Panc1 (cell line): ENCODE measurements around the gene BAIAP2. TPM values are rescaled to one million over a fixed set of nuclear protein-coding genes. Genes with fewer than 3 reads are reported as not detected.
A peak's percentile ranks its signal among the peaks of the same experiment; 100 is the strongest.

Experiments used
- ATAC-seq: fragments of 200-7000 bp; cut with Tn5 transposase; 2 replicates; pipeline ENCODE4 v1.9.1; 2020; ENCODE audit warnings: mild to moderate bottlenecking, moderate library complexity
- BruUV-seq: library from RNA; stranded (reverse); fragments of 400-500 nt; replicated peaks from 2 replicates; lab custom pipeline; 2021; lab: Mats Ljungman, UMichigan
- CTCF ChIA-PET: fragments of 300-600 bp; sonication (Branson Sonifier 250); formaldehyde crosslinking; loops from one replicate; lab custom pipeline; 2022; ENCODE audit warnings: antibody characterized with exemption; lab: Charles Lee
- POLR2A ChIA-PET: fragments of 300-600 bp; sonication (Branson Sonifier 250); formaldehyde crosslinking; loops from one replicate; lab custom pipeline; 2022; ENCODE audit warnings: antibody characterized with exemption; lab: Charles Lee
- DNase-seq: peaks from one replicate; pipeline ENCODE4 v3.0.0-alpha.2; 2010; ENCODE audit warnings: low read depth, low spot score
- H3K27ac ChIP-seq: 2 replicates; pipeline ENCODE4 v1.5.1; 2011; ENCODE audit warnings: mild to moderate bottlenecking, low read length, inconsistent platforms
- H3K27me3 ChIP-seq: fragments of 200-500 bp; sonication (Bioruptor generic); 2 replicates; pipeline ENCODE4 v1.6.0; 2014; ENCODE audit warnings: low read length, inconsistent platforms; ENCODE audit not compliant: control insufficient read depth, insufficient read depth
- H3K36me3 ChIP-seq: fragments of 200-500 bp; sonication (Bioruptor generic); 2 replicates; pipeline ENCODE4 v1.5.1; 2014; ENCODE audit warnings: inconsistent platforms, mild to moderate bottlenecking, low read length, moderate library complexity; ENCODE audit not compliant: control insufficient read depth, insufficient read depth
- H3K4me1 ChIP-seq: 2 replicates; pipeline ENCODE4 v1.5.1; 2011; ENCODE audit warnings: inconsistent platforms, mild to moderate bottlenecking, low read length, moderate library complexity; ENCODE audit not compliant: control insufficient read depth, insufficient read depth
- H3K4me3 ChIP-seq, 2 experiments: 2 replicates each; pipeline ENCODE4 v1.5.1; 2011 to 2012; ENCODE audit warnings: low read depth in 2 of 2, low read length in 2 of 2, mild to moderate bottlenecking in 2 of 2, inconsistent platforms in 1 of 2, moderate library complexity in 1 of 2
- H3K9me3 ChIP-seq: fragments of 200-500 bp; sonication (Bioruptor generic); 2 replicates; pipeline ENCODE4 v1.5.1; 2014; ENCODE audit warnings: low read depth, mild to moderate bottlenecking, inconsistent platforms, low read length, moderate library complexity; ENCODE audit not compliant: control insufficient read depth, insufficient read depth
- CTCF ChIP-seq: fragments of 450-650 bp; IDR thresholded peaks from 2 replicates; pipeline ENCODE4 v1.5.1; 2017; ENCODE audit warnings: mild to moderate bottlenecking
- POLR2AphosphoS5 ChIP-seq: IDR thresholded peaks from 2 replicates; pipeline ENCODE4 v1.6.1; 2012; ENCODE audit warnings: mild to moderate bottlenecking, low read depth, low read length, moderate library complexity
- REST ChIP-seq, 2 experiments: IDR thresholded peaks; 2 replicates each; pipeline ENCODE4 v1.6.1; 2011 to 2012; ENCODE audit warnings: low read depth in 2 of 2, control low read depth in 1 of 2, low read length in 1 of 2, mild to moderate bottlenecking in 1 of 2, moderate library complexity in 1 of 2; ENCODE audit not compliant: insufficient read depth in 1 of 2
- SIN3A ChIP-seq: IDR thresholded peaks from 2 replicates; pipeline ENCODE4 v1.6.1; 2012; ENCODE audit warnings: low read depth, mild to moderate bottlenecking, low read length, moderate library complexity, borderline replicate concordance; ENCODE audit not compliant: insufficient read depth
- TCF7L2 ChIP-seq: IDR thresholded peaks from 2 replicates; pipeline ENCODE4 v1.6.1; 2011; ENCODE audit warnings: mild to moderate bottlenecking, low read depth, low read length, inconsistent platforms
- in situ Hi-C: cut with HindIII; loops from 2 replicates; pipeline ENCODE4 v1.10.0; 2016; ENCODE audit warnings: low sequenced_read_pairs, low pct_unique_long_range_greater_than_20kb
- intact Hi-C: fragments of 100-400 bp; cut with micrococcal nuclease; formaldehyde crosslinking; loops from one replicate; pipeline ENCODE4 v1.10.0; 2022; ENCODE audit not compliant: unreplicated experiment
- total RNA-seq: library from RNA; stranded (reverse); gene quantifications from one replicate; pipeline ENCODE4 v1.2.1, GENCODE V29; 2021; ENCODE audit not compliant: unreplicated experiment

The BAIAP2 gene
- total RNA-seq, 1 experiment from 2014 or later: 125 TPM

GRCh38 chr17:81046770-81047359 lies 11.9 kb downstream of the BAIAP2 start:
- no peaks in the 10 kb centered on the region for H3K9me3 ChIP-seq
- H3K27me3 ChIP-seq: no peaks in the 10 kb centered on the region
- intact Hi-C loops: no loop called here
- H3K4me1 ChIP-seq: peaks cover 99% of the 10 kb centered on the region
- TF ChIP-seq TCF7L2: no peak
- TF ChIP-seq POLR2AphosphoS5: no peak
- TF ChIP-seq SIN3A: no peak
- H3K36me3 ChIP-seq: no peaks in the 10 kb centered on the region
- no TSS peak for BruUV-seq
- H3K4me3 ChIP-seq: no peak overlapping the region
- peak overlapping the region; percentile 99 for H3K27ac ChIP-seq
- DNase-seq (no peak), ATAC-seq (no peak)
- CTCF ChIA-PET: no interaction called here
- in situ Hi-C loops: no loop called here
- POLR2A ChIA-PET: no interaction called here

GRCh38 chr17:81048827-81049371 lies 13.9 kb downstream of the BAIAP2 start:
- no peaks in the 10 kb centered on the region for H3K36me3 ChIP-seq
- in situ Hi-C loops: no loop called here

More at GRCh38 chr17:81048827-81049371, 13.9 kb downstream of the BAIAP2 start:
- CTCF ChIA-PET: interaction anchor here (1.0 to 1.2 kb wide), 2 partner anchors 12 to 25 kb away, joined by 4 read pairs; no protein-coding TSS in a partner anchor
- Histone ChIP-seq H3K4me1 (peaks cover 96% of the 10 kb centered on the region), H3K4me3 (peak overlapping the region; percentile 26 to 53; a peak in 3 of 4 replicates), H3K27me3 (no peaks in the 10 kb centered on the region), H3K9me3 (no peaks in the 10 kb centered on the region), H3K27ac (peak overlapping the region; percentile 98)
- POLR2A ChIA-PET: interaction anchor here (0.8 to 0.9 kb wide), 2 partner anchors 9 to 12 kb away, joined by 3 to 6 read pairs; no protein-coding TSS in a partner anchor
- no TSS peak for BruUV-seq
- ATAC-seq: no peak
- intact Hi-C loops: no loop called here
- no peak for DNase-seq
- TF ChIP-seq REST (IDR thresholded peaks at IDR 0.05; ENCODE audit: insufficient read depth in 1 of 2, low read depth in 2 of 2, low read length in 1 of 2): no peak
- no peak for TF ChIP-seq POLR2AphosphoS5
- TF ChIP-seq TCF7L2: no peak
- TF ChIP-seq CTCF: no peak
